HEK293T (cell line): ENCODE measurements around the gene MRPL19.

Experiments
- BHLHE40 ChIP-seq: fragments of 450-650 bp; IDR thresholded peaks from 2 replicates; pipeline ENCODE4 v1.6.1; 2016; ENCODE audit warnings: mild to moderate bottlenecking, moderate library complexity, borderline replicate concordance
- HDGF ChIP-seq: fragments of 450-650 bp; IDR thresholded peaks from 2 replicates; pipeline ENCODE4 v1.6.1; 2017; ENCODE audit warnings: antibody characterized with exemption, borderline replicate concordance

GRCh38 chr2:75641587-75641986, 5.0 kb upstream of the MRPL19 start:
- TF ChIP-seq BHLHE40: no peak
- TF ChIP-seq HDGF: no peak
